IMR-90 (cell line): ENCODE data around the gene ZFYVE28.

Source experiments
- MAFK ChIP-seq: IDR thresholded peaks from 2 replicates; pipeline ENCODE4 v1.6.1; 2012; ENCODE audit warnings: low read depth, low read length, improper control_type of control experiment
- MAZ ChIP-seq: IDR thresholded peaks from 2 replicates; pipeline ENCODE4 v1.6.1; 2012; ENCODE audit warnings: low read depth, mild to moderate bottlenecking, low read length, improper control_type of control experiment, moderate library complexity, borderline replicate concordance
- NFE2L2 ChIP-seq: fragments of 150-350 bp; IDR thresholded peaks from 2 replicates; pipeline ENCODE4 v1.6.1; 2016; ENCODE audit warnings: low read depth, mild to moderate bottlenecking, low read length
- POLR2A ChIP-seq: IDR thresholded peaks from 2 replicates; pipeline ENCODE4 v1.6.1; 2012; ENCODE audit warnings: mild to moderate bottlenecking, low read depth, low read length
- RAD21 ChIP-seq: IDR thresholded peaks from 2 replicates; pipeline ENCODE4 v1.6.1; 2012; ENCODE audit warnings: low read length, improper control_type of control experiment
- RCOR1 ChIP-seq: IDR thresholded peaks from 2 replicates; pipeline ENCODE4 v1.6.1; 2012; ENCODE audit warnings: mild to moderate bottlenecking, low read length, improper control_type of control experiment; ENCODE audit not compliant: insufficient replicate concordance
- SMC3 ChIP-seq: fragments of 150-350 bp; IDR thresholded peaks from 2 replicates; pipeline ENCODE4 v1.6.1; 2016; ENCODE audit warnings: low read depth, mild to moderate bottlenecking, antibody characterized with exemption, low read length, moderate library complexity
- TF ChIP-seq, protein P1 (sequence below): conservative IDR thresholded peaks from 2 replicates; pipeline ENCODE4 v1.5.1; 2012; ENCODE audit warnings: mild to moderate bottlenecking, low read depth, low read length, improper control_type of control experiment

DNA sequence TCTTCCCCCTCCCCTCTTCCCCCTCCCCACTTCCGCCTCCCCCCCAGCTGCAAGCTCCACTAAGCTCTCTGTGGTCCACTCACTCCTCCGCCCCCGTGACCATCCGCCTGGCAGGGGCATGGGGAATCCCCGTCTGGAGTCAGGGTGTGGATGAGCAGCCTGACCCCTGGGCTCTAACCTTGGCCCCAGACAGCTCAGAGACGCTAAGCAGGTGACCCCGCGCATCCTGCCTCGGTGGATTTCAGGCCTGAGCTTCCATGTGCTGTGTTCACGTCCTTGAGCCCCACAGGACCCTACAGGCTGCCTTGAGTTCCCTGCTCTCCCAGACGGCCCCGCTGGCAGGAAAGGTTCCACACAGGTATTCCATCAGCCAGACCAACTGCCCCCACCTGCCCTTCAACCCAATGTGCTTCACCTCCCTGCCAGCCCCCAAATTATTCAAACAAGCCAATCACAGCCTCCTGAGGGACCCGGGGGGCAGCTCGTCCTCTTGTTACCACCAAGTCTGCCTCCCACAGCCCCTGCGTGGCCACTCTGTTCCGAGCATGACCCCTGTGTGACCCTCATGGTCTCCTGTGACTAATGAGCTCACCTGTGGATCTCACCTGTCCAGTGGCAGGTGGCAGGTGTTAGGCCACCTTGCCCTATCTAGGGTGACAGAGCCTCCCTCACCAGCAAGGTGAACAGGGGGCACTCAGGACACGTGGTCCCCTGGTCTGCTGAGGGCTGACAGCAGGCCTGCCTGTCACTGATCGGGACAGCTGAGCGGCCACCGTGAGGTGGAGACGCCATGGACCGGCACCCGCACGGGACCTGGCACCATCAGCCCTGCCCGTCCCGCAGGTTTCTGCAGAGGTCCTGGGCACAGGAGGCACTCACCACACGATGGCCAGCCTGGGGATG lies 83.4 kb downstream of the ZFYVE28 start:
- TF ChIP-seq SMC3 (no peak), POLR2A (no peak), NFE2L2 (no peak), RCOR1 (no peak), MAZ (no peak), MAFK (no peak), RAD21 (no peak)
- TF ChIP-seq, protein P1, sequence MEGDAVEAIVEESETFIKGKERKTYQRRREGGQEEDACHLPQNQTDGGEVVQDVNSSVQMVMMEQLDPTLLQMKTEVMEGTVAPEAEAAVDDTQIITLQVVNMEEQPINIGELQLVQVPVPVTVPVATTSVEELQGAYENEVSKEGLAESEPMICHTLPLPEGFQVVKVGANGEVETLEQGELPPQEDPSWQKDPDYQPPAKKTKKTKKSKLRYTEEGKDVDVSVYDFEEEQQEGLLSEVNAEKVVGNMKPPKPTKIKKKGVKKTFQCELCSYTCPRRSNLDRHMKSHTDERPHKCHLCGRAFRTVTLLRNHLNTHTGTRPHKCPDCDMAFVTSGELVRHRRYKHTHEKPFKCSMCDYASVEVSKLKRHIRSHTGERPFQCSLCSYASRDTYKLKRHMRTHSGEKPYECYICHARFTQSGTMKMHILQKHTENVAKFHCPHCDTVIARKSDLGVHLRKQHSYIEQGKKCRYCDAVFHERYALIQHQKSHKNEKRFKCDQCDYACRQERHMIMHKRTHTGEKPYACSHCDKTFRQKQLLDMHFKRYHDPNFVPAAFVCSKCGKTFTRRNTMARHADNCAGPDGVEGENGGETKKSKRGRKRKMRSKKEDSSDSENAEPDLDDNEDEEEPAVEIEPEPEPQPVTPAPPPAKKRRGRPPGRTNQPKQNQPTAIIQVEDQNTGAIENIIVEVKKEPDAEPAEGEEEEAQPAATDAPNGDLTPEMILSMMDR: no peak
